Neural progenitor cell (in vitro differentiated cells): ENCODE results near the gene NTRK3. TPM values are rescaled to one million over a fixed set of nuclear protein-coding genes. Genes with fewer than 3 reads are reported as not detected.

Experiments used
- DNase-seq: peaks from one replicate; pipeline ENCODE4 v3.0.0-alpha.2; 2016; ENCODE audit warnings: low spot score
- H2AFZ ChIP-seq: fragments of 200-600 bp; sonication (generic); replicated peaks from 2 replicates; pipeline ENCODE4 v1.6.1; 2016; ENCODE audit warnings: antibody characterized with exemption
- H3F3A ChIP-seq: fragments of 200-600 bp; sonication (generic); 2 replicates; pipeline ENCODE4 v1.6.1; 2016; ENCODE audit warnings: antibody characterized with exemption, low read depth
- H3K27ac ChIP-seq: fragments of 200-600 bp; sonication (generic); 2 replicates; pipeline ENCODE4 v1.5.1; 2016; ENCODE audit warnings: mild to moderate bottlenecking
- H3K27me3 ChIP-seq: fragments of 200-600 bp; sonication (generic); 2 replicates; pipeline ENCODE4 v1.6.1; 2016; ENCODE audit warnings: mild to moderate bottlenecking, moderate library complexity
- H3K36me3 ChIP-seq: fragments of 200-600 bp; sonication (generic); 2 replicates; pipeline ENCODE4 v1.5.1; 2016
- H3K4me1 ChIP-seq: fragments of 200-600 bp; sonication (generic); 2 replicates; pipeline ENCODE4 v1.6.1; 2016; ENCODE audit warnings: mixed run types
- H3K4me2 ChIP-seq: fragments of 200-600 bp; sonication (generic); 2 replicates; pipeline ENCODE4 v1.6.1; 2016
- H3K4me3 ChIP-seq: fragments of 200-600 bp; sonication (generic); 2 replicates; pipeline ENCODE4 v1.5.1; 2016
- H3K79me2 ChIP-seq: fragments of 200-600 bp; sonication (generic); 2 replicates; pipeline ENCODE4 v1.6.1; 2016; ENCODE audit warnings: low read depth
- H3K9ac ChIP-seq: fragments of 200-600 bp; sonication (generic); 2 replicates; pipeline ENCODE4 v1.6.1; 2016
- H3K9me3 ChIP-seq: fragments of 200-600 bp; sonication (generic); 2 replicates; pipeline ENCODE4 v1.5.1; 2016; ENCODE audit warnings: low read depth
- H4K20me1 ChIP-seq: fragments of 200-600 bp; sonication (generic); 2 replicates; pipeline ENCODE4 v1.6.1; 2016; ENCODE audit warnings: low read depth
- H3K27ac Mint-ChIP-seq: 3 replicates; pipeline ENCODE4 v1.8.0; 2021; ENCODE audit warnings: mixed read lengths
- H3K27me3 Mint-ChIP-seq: 2 replicates; pipeline ENCODE4 v1.8.0; 2022; ENCODE audit warnings: low read depth, mild to moderate bottlenecking, inconsistent platforms, moderate library complexity, mixed read lengths; ENCODE audit not compliant: insufficient read depth
- H3K36me3 Mint-ChIP-seq: 3 replicates; pipeline ENCODE4 v1.8.0; 2021; ENCODE audit warnings: mixed read lengths
- H3K4me1 Mint-ChIP-seq: 3 replicates; pipeline ENCODE4 v1.8.0; 2021; ENCODE audit warnings: mixed read lengths
- H3K4me3 Mint-ChIP-seq: 3 replicates; pipeline ENCODE4 v1.8.0; 2021; ENCODE audit warnings: mild to moderate bottlenecking, moderate library complexity, mixed read lengths
- H3K9me3 Mint-ChIP-seq: 3 replicates; pipeline ENCODE4 v1.8.0; 2020; ENCODE audit warnings: mixed read lengths
- EZH2 ChIP-seq: fragments of 200-600 bp; sonication (generic); IDR thresholded peaks from 2 replicates; pipeline ENCODE4 v1.6.1; 2017; ENCODE audit warnings: antibody characterized with exemption, mild to moderate bottlenecking, moderate library complexity
- EZH2phosphoT487 ChIP-seq: fragments of 200-600 bp; sonication (generic); IDR thresholded peaks from 2 replicates; pipeline ENCODE4 v1.6.1; 2017; ENCODE audit warnings: antibody characterized with exemption
- total RNA-seq: library from RNA; depleted of rRNA; stranded (reverse); fragments of >200 nt; gene quantifications from 2 replicates; pipeline ENCODE4 v1.2.3, GENCODE V29; 2015; ENCODE audit warnings: low replicate concordance
- TF ChIP-seq, protein P1 (sequence below): fragments of 200-600 bp; sonication (generic); IDR thresholded peaks from 2 replicates; pipeline ENCODE4 v1.5.1; 2017; ENCODE audit warnings: antibody characterized with exemption, mild to moderate bottlenecking

Gene NTRK3
- 2.0 and 2.4 TPM in 2 replicates for total RNA-seq

DNA sequence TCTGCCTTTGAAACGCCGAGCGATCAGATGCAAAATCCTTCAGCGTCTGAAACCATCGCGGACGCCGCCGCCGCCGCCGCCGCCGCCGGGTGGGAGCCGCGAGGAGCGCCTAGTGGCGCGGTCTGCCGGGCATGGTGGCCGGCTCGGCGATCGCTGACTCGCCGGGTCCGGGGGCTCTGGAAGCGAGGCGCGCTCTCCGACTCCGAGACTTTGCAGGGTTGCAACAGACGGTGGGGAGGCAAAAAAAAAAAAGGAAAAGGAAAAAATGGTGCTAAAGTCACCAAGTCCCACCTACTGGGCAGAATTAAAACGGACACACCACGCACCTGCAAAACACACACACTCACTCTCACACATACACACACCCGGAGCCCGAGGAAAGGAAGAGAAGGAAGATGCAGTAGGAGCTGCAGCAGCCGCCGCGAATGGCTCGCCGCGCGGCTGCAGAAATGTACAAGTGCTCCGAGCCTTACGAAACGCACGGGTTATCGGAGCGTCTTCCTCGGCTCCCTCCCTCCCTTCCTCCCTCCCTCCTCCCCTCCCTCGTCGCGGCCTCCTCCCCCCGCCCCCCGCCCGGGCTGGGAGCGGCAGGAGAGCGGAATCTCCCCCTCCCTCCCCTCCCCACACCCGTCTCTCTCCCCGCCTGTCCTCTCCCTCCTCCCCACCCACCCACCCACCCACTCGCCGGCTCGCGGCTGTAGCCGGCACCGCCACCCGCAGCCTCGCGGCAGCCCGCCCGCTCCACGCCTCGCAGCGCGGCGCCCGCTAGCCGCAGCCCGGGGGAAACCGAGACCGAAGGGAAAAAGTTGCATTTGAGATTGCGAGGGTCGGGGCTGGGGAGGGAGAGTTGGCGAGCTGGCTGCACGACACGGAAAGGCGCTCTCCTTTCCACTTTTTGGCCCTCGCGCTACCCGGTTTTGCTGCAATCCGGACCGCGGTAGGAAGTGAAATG, at the start of gene NTRK3:
Gene NTRK3, minus strand, starts transcription at position 461 of the 952 bp plus-strand sequence. CDS start 586 bp downstream, outside the sequence.
- no peaks in the 10 kb centered on the region for H3K36me3 ChIP-seq
- no peaks in the 10 kb centered on the region for H3K9me3 ChIP-seq
- H3K9ac ChIP-seq: no peak within 1 kb of the TSS
- H3F3A ChIP-seq: peaks cover 17% of the 10 kb centered on the region
- no peak within 1 kb of the TSS for H3K27ac Mint-ChIP-seq
- H3K4me2 ChIP-seq: peak within 1 kb of the TSS; percentile 100
- H3K27me3 ChIP-seq: peaks cover 92% of the 10 kb centered on the region
- peaks cover 11% of the 10 kb centered on the region for H3K4me1 ChIP-seq
- H3K27me3 Mint-ChIP-seq: peaks cover 43% of the 10 kb centered on the region
- peak within 1 kb of the TSS; percentile 97 for H2AFZ ChIP-seq
- peaks cover 10% of the 10 kb centered on the region for H3K4me1 Mint-ChIP-seq
- H3K9me3 Mint-ChIP-seq: peaks cover 2% of the 10 kb centered on the region
- no peaks in the 10 kb centered on the region for H3K79me2 ChIP-seq
- DNase-seq: peak; percentile 76
- H3K4me3 ChIP-seq: peak within 1 kb of the TSS; percentile 74
- H3K4me3 Mint-ChIP-seq: peak within 1 kb of the TSS; percentile 97
- TF ChIP-seq, protein P1, sequence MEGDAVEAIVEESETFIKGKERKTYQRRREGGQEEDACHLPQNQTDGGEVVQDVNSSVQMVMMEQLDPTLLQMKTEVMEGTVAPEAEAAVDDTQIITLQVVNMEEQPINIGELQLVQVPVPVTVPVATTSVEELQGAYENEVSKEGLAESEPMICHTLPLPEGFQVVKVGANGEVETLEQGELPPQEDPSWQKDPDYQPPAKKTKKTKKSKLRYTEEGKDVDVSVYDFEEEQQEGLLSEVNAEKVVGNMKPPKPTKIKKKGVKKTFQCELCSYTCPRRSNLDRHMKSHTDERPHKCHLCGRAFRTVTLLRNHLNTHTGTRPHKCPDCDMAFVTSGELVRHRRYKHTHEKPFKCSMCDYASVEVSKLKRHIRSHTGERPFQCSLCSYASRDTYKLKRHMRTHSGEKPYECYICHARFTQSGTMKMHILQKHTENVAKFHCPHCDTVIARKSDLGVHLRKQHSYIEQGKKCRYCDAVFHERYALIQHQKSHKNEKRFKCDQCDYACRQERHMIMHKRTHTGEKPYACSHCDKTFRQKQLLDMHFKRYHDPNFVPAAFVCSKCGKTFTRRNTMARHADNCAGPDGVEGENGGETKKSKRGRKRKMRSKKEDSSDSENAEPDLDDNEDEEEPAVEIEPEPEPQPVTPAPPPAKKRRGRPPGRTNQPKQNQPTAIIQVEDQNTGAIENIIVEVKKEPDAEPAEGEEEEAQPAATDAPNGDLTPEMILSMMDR: no peak
- TF ChIP-seq EZH2 (peak; percentile 41), EZH2phosphoT487 (peak; percentile 7)
- no peaks in the 10 kb centered on the region for H3K36me3 Mint-ChIP-seq
- peaks cover 15% of the 10 kb centered on the region for H4K20me1 ChIP-seq
- H3K27ac ChIP-seq: no peak within 1 kb of the TSS

DNA sequence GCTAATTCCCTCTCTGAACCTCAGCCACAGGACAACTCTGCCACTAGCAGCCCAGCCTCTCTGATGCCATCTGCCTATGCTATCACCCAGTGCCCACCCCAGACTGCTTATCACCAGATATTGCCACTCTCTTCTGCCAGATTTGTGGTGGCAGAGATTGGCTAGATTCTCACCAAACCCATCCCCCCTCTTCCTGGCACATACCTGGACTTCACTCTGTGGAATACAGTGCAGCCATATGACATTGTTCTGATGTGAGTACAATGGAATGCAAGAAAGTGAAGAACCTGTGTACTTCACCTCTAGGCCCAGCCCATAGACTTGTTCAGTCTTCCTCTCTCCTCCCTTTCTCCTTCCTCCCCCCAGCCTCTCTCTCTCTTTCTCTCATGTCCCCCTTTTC, 46.9 kb upstream of the NTRK3 start:
- no peak overlapping the region for H3K27ac ChIP-seq
- Mint-ChIP-seq H3K9me3 (no peaks in the 10 kb centered on the region), H3K27me3 (peaks cover 4% of the 10 kb centered on the region), H3K27ac (no peak overlapping the region), H3K36me3 (no peaks in the 10 kb centered on the region), H3K4me1 (peaks cover 16% of the 10 kb centered on the region), H3K4me3 (no peak overlapping the region)
- H3F3A ChIP-seq: no peaks in the 10 kb centered on the region
- no peak overlapping the region for H3K9ac ChIP-seq
- H3K4me2 ChIP-seq: no peak overlapping the region
- no peaks in the 10 kb centered on the region for H3K79me2 ChIP-seq
- no peaks in the 10 kb centered on the region for H3K27me3 ChIP-seq
- peaks cover 16% of the 10 kb centered on the region for H3K4me1 ChIP-seq
- no peaks in the 10 kb centered on the region for H3K9me3 ChIP-seq
- no peak for DNase-seq
- H3K4me3 ChIP-seq: no peak overlapping the region
- H4K20me1 ChIP-seq: no peaks in the 10 kb centered on the region
- no peaks in the 10 kb centered on the region for H3K36me3 ChIP-seq
- TF ChIP-seq EZH2: no peak
- TF ChIP-seq, protein P1: no peak
- TF ChIP-seq EZH2phosphoT487: no peak
- no peak overlapping the region for H2AFZ ChIP-seq

DNA sequence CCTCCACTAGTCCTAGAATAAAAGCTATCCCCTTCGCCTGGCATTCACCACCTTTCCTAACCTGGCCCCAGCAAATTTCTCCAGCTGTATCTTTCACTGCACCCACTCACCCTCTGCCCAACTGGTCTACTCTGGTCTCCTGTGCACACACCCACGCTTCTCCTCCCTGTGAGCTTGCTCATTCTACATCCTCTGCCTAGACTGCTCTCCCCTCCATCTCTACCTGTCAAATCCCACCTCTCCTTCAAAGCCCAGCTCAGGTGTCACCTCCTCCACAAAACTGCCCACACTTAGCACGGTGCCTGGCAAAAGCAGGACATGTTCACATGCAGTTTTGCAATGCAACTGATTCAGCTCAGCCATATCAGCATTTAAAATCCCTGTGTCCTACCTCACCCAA, 45.8 kb upstream of the NTRK3 start:
- TF ChIP-seq EZH2: no peak
- TF ChIP-seq EZH2phosphoT487: no peak
- TF ChIP-seq, protein P1: no peak
- Mint-ChIP-seq H3K4me1 (peaks cover 16% of the 10 kb centered on the region), H3K9me3 (no peaks in the 10 kb centered on the region), H3K27ac (no peak overlapping the region), H3K36me3 (no peaks in the 10 kb centered on the region), H3K27me3 (peaks cover 4% of the 10 kb centered on the region), H3K4me3 (no peak overlapping the region)
- no peaks in the 10 kb centered on the region for H3K79me2 ChIP-seq
- H3K9ac ChIP-seq: no peak overlapping the region
- H3K4me1 ChIP-seq: peaks cover 16% of the 10 kb centered on the region
- no peak for DNase-seq
- no peaks in the 10 kb centered on the region for H3K36me3 ChIP-seq
- no peaks in the 10 kb centered on the region for H3K27me3 ChIP-seq
- no peak overlapping the region for H3K27ac ChIP-seq
- H3F3A ChIP-seq: no peaks in the 10 kb centered on the region
- H3K4me3 ChIP-seq: no peak overlapping the region
- H4K20me1 ChIP-seq: no peaks in the 10 kb centered on the region
- H3K4me2 ChIP-seq: no peak overlapping the region
- no peaks in the 10 kb centered on the region for H3K9me3 ChIP-seq
- H2AFZ ChIP-seq: no peak overlapping the region
